Measurements from ENCODE around the gene MICAL2.

MICAL2 gene

GRCh38 chr11:12206529-12206928 lies 96.1 kb downstream of the MICAL2 start:
- no peak for DNase-seq (ENCODE audit: low read depth, low spot score)

GRCh38 chr11:12207384-12208150 lies 97.2 kb downstream of the MICAL2 start:
- no peak for DNase-seq (ENCODE audit: low read depth, low spot score)

GRCh38 chr11:12209096-12209495 lies 98.7 kb downstream of the MICAL2 start:
- no peak for DNase-seq (ENCODE audit: low read depth, low spot score)

GRCh38 chr11:12210200-12210599 lies 99.8 kb downstream of the MICAL2 start:
- no peak for DNase-seq (ENCODE audit: low read depth, low spot score)

GRCh38 chr11:12211331-12212065 lies 101.1 kb downstream of the MICAL2 start:
- DNase-seq (ENCODE audit: low read depth, low spot score): no peak

- DNase-seq (ENCODE audit: low read depth, low spot score): no peak
Measured at GRCh38 chr11:12212174-12212820, 101.9 kb downstream of the MICAL2 start.

GRCh38 chr11:12212821-12213185 lies 102.4 kb downstream of the MICAL2 start:
- DNase-seq (ENCODE audit: low read depth, low spot score): no peak

GRCh38 chr11:12213883-12214282 lies 103.5 kb downstream of the MICAL2 start:
- no peak for DNase-seq (ENCODE audit: low read depth, low spot score)

GRCh38 chr11:12214751-12215150 lies 104.4 kb downstream of the MICAL2 start:
- no peak for DNase-seq (ENCODE audit: low read depth, low spot score)

- no peak for DNase-seq (ENCODE audit: low read depth, low spot score)
Measured at GRCh38 chr11:12215181-12215593, 104.8 kb downstream of the MICAL2 start.

GRCh38 chr11:12216041-12216451 lies 105.7 kb downstream of the MICAL2 start:
- no peak for DNase-seq (ENCODE audit: low read depth, low spot score)

GRCh38 chr11:12216671-12217374 lies 106.4 kb downstream of the MICAL2 start:
- no peak for DNase-seq (ENCODE audit: low read depth, low spot score)

- no peak for DNase-seq (ENCODE audit: low read depth, low spot score)
Measured at GRCh38 chr11:12217879-12218278, 107.5 kb downstream of the MICAL2 start.

GRCh38 chr11:12218909-12219308 lies 108.5 kb downstream of the MICAL2 start:
- DNase-seq (ENCODE audit: low read depth, low spot score): no peak

- DNase-seq (ENCODE audit: low read depth, low spot score): no peak
Measured at GRCh38 chr11:12219757-12220156, 109.4 kb downstream of the MICAL2 start.

GRCh38 chr11:12220305-12220704 lies 109.9 kb downstream of the MICAL2 start:
- no peak for DNase-seq (ENCODE audit: low read depth, low spot score)

GRCh38 chr11:12221051-12221535 lies 110.7 kb downstream of the MICAL2 start:
- no peak for DNase-seq (ENCODE audit: low read depth, low spot score)

- no peak for DNase-seq (ENCODE audit: low read depth, low spot score)
Measured at GRCh38 chr11:12222055-12222792, 111.8 kb downstream of the MICAL2 start.

GRCh38 chr11:12223771-12224536 lies 113.6 kb downstream of the MICAL2 start:
- DNase-seq (ENCODE audit: low read depth, low spot score): no peak

GRCh38 chr11:12224537-12224893 lies 114.1 kb downstream of the MICAL2 start:
- peak; percentile 76 for DNase-seq (ENCODE audit: low read depth, low spot score)
